ENCODE measurements around the gene TPST2.
"Not testable (repeated sequence)": the region's sequence is repeated elsewhere in the genome, so short reads cannot be mapped to it uniquely, and the experiment has no call there.

The TPST2 gene

GRCh38 chr22:26589845-26590736 lies at the start of gene TPST2:
Gene TPST2, minus strand, starts transcription at chr22:26590132. Its CDS starts 48,502 bp downstream, at chr22:26541630.
- no peak for DNase-seq

DNA sequence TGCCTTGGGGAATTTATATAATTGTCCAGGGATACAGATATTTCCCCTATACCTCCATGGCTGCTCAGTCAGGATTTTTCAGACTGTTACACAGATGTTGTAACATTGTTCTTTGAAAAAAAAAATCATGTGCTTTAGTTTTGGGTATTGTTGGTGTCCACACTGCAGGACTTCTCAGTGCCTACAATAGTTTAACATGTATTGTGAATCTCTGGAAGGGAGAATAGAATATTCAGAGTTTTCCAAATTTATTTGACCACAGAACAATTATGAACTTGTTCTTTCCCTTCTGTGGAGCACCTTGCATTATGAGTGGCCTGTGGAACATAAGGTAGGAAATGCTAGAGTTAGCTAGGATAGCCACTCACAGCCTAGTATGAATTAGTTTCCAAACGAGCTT lies 46.4 kb upstream of the TPST2 start:
- DNase-seq, result no peak

DNA sequence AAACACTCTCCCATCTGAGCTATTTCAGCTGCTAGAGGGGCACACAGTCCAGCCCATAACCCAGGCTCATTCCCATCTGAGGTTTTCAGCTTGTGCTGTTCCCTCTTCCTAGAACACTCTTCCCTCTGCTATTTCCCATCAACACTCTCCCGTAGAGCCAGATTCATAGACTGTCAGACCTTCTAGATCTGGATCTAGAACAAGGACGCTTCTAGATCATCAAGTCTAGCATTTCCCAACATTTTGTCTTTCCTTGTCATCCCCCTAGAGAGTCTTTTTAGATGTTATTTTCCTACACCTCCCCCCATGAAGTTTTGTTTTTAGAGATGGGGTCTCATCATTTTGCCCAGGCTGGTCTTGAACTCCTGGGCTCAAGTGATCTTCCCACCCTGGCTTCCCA lies 45.2 kb upstream of the TPST2 start:
- DNase-seq, result no peak

GRCh38 chr22:26634189-26634588 lies 44.3 kb upstream of the TPST2 start:
- no peak for DNase-seq

DNA sequence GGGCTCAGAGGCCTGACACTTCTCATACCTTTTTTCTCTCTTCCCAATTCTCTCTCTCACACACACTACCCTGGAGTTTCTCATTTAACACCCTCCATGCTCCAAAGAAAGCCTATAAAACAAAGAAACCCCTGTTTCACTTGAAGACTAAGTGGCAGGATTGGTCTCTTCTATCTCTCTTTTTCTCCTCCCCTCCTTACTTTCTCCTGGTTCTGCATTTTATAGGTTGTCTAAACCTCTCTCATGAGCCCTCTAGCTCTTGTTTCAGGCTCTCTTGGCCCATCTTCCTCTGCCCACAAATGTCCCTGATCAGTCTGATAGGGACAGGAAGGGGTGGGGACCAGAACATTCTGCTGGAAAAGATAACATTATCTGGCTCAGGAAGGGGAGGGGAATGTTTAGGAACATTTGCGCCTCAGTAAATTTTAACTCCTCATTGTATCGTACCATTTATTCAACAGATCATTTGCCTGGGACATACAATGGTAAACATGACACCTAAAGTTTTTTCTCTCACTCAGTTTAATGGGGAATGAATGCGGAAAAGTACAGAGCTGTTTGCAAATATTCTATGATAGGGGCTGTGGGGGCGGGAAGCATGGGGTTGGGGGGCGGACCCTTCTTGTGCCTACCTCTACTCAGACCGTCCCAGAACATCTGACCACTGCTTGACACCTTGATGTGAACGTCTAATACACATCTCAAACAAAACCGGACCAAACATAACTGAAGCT lies 42.7 kb upstream of the TPST2 start:
- no peak for DNase-seq

DNA sequence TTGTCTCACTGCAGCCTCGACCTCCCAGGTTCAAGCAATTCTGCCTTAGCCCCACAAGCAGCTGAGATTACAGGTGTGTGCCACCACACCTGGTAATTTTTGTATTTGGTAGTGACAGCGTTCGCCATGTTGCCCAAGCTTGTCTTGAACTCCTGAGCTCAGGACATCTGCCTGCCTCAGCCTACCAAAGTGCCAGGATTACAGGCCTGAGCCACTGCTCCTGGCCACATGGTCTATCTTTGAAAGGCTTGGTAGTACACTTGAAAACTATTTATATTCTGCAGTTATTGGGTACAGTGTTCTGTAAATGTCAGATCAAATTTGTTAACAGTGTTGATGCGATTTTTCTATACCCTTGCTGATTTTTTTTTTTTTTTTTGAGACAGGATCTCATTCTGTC lies 41.4 kb upstream of the TPST2 start:
- no peak for DNase-seq

- no peak for DNase-seq
Observed at GRCh38 chr22:26629988-26630761, 40.2 kb upstream of the TPST2 start.

DNA sequence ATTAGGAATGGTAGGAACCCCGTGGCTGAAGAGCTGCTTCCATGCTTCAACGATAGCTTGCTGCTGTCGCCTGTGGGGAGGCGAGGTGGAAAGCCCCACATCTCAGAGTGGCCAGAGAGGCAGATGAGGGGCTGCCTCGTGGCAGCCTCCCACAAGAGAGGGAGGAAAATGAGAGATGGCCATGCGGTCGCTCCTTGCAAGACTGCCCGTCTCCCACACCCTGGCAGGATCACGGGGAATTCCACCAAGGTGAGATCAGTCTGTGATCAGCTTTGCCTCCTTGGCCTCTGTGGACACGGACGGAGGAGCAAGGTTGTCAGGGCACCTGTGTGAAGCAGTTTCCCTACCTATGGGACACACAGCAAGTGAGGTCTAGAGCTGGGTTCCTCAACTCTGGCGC lies 34.9 kb upstream of the TPST2 start:
- no peak for DNase-seq

- no peak for DNase-seq
Observed at GRCh38 chr22:26623984-26624383, 34.1 kb upstream of the TPST2 start.

- DNase-seq, result no peak
Observed at GRCh38 chr22:26621663-26622062, 31.7 kb upstream of the TPST2 start, which contains the start of gene CRYBA4. Gene CRYBA4, plus strand, starts transcription at chr22:26621963. Its CDS starts 634 bp downstream, at chr22:26622597.

GRCh38 chr22:26620197-26620596 lies 30.3 kb upstream of the TPST2 start:
- no peak for DNase-seq

DNA sequence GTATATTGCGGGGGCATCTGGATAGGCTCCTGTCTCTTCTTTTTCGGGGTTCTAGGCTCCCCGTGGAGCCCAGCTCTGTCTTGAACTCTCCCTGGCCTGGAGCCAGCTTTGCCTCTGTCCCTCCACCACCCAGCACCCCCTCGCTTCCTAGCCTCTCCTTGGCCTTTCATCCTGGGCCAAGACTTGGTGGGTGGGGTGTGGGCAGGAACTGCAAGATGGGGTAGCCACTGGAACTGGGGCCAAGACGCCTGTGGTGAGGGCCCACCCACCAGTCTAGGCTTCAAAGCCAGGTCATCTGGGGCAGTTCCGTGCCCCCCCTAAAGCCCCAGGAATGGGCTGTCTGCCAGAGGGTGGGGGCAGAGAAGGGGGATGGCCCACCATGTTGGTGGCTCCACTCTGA lies 29.6 kb upstream of the TPST2 start:
- DNase-seq, result no peak

DNA sequence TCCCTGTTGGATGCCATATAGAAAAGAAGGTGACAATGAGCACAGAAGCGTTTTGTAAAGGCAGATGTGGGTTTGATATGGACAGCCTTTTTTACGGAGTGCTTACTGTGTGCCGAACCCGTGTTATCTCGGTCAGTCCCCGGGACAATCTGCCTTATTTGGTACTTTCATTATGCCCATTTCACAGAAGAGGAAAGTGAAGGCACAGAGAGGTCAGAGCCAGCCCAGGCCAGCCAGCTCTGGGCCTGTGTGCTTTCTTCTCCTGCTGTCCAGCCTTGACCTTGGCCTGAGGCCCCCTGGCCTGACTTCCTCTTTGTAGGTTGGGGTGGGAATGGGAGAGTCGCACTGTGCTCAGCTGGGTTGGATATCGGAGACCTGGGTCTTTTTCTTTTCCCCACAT lies 28.5 kb upstream of the TPST2 start:
- no peak for DNase-seq

GRCh38 chr22:26617271-26618199 lies 27.6 kb upstream of the TPST2 start, which contains the start of gene CRYBB1:
Gene CRYBB1, minus strand, starts transcription at chr22:26618027. Its CDS starts 1,708 bp downstream, at chr22:26616319.
- no peak for DNase-seq

DNA sequence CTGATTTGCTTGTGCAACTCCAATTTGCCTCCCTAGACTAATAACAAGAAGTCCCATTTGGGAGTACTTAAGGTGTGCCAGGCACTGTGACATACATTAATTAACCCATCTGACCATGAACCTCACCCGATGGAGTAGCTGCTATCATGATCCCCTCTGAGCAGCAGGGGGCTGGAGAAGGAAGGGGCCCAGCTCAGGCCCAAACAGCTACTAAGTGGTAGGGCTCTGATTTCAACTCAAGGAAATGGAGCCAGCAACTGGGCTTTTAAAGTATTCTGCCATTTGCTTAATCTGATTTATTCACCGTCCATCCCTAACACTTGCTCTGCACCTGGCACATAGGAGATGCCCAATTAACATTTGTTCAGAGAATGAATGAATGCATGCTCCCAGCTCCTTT lies 26.7 kb upstream of the TPST2 start:
- no peak for DNase-seq

DNA sequence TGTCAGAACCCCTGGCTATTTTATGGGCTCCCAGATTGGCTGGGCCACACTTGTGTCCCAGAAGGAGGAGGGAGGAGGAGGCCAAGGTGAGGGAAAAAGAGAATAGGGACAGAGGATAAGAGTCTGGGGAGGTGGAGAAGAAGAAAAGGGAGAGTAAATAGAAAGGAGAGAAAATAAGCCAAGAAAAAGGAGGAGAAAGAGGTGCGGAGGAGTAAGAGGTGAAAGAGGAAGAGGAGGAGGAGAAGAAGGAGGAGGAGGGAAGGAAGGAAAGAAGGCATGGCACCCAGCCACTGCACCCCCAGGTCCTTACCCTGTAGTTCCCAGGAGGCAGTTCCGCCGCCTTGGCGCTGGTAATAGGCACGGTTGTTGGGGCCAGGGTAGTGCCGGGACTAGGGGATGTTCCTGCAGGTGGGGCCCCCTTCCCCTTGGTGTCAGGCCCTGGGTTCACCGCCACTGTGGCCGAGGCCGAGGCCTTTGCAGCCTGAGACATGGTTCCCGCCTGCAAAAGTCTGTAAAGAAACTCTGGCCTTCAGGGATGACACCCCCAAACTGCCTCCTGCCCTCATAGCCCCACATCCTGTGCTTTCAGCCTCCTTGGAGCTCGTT lies 26.0 kb upstream of the TPST2 start:
- no peak for DNase-seq

GRCh38 chr22:26615149-26615548 lies 25.2 kb upstream of the TPST2 start:
- DNase-seq, result no peak

GRCh38 chr22:26614322-26614721 lies 24.4 kb upstream of the TPST2 start:
- DNase-seq, result no peak

GRCh38 chr22:26613753-26614152 lies 23.8 kb upstream of the TPST2 start:
- DNase-seq, result not testable (repeated sequence)

DNA sequence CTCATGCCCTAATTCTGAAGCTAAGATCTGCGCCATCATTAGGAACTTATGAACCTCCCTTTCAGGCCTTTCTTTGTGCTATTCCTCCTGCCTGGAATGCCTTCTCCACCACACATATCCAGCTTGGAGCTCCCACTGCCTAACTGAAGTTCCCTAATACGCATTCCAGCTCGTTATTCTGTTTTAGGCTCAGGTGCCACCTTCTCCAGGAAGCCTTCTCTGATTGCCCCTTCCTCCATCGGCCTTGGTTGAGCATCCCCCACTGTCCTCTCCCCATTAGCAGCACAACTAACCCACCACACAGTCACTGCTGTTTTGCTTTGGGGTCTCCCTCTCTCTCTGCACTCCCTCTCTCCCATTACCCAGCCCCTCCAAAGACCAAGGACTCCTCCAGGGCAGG lies 22.7 kb upstream of the TPST2 start:
- DNase-seq, result no peak

DNA sequence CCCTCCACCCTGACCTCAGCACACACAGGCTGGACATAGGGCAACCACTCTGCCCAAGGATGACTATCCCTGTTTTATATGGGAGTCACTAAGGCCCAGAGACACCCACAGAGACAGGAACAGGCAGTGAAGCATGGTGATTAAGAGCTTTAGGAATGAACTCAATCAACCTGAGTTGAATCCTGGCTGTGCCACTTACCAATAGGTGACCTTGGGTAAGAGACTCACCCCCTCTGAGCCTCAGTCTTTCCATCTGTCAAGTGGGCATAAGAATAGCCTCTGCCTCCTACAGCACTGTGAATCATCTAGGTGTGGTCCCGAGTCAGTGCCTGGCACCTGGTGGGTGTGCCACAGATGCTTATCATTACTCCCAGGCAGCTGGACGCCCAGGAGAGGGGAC lies 21.1 kb upstream of the TPST2 start:
- no peak for DNase-seq

All from NCI-H187 treated with DMSO at 0.1 percent for 48 hours (cell line).